Large intestine (tissue), 3 donors: ENCODE results near the gene RNF144B. TPM values are rescaled to one million over a fixed set of nuclear protein-coding genes. Genes with fewer than 3 reads are reported as not detected.
A peak's percentile ranks its signal among the peaks of the same experiment; 100 is the strongest.

Source experiments
- DNase-seq, 2 donors: peaks; one replicate each; pipeline versions ENCODE4 v3.0.0 to v3.0.0-alpha.2; 2013
- H3K27ac ChIP-seq: one replicate; pipeline ENCODE4 v1.5.1; 2013; ENCODE audit warnings: low read length
- H3K27me3 ChIP-seq: 2 replicates; pipeline ENCODE4 v1.6.1; 2013; ENCODE audit warnings: low read length; ENCODE audit not compliant: control insufficient read depth, insufficient read depth
- H3K36me3 ChIP-seq: 2 replicates; pipeline ENCODE4 v1.6.1; 2013; ENCODE audit warnings: low read length; ENCODE audit not compliant: control insufficient read depth, insufficient read depth
- H3K4me1 ChIP-seq: one replicate; pipeline ENCODE4 v1.6.1; 2013; ENCODE audit warnings: low read length; ENCODE audit not compliant: control insufficient read depth, insufficient read depth
- H3K4me3 ChIP-seq: one replicate; pipeline ENCODE4 v1.5.1; 2013; ENCODE audit warnings: low read length
- H3K9me3 ChIP-seq: one replicate; pipeline ENCODE4 v1.6.1; 2013; ENCODE audit warnings: mild to moderate bottlenecking, low read depth, low read length, moderate library complexity; ENCODE audit not compliant: control insufficient read depth
- WGBS: methylation state at CpG from one replicate; pipeline ENCODE4 v1.1.5; 2013; ENCODE audit warnings: low lambda C conversion rate; ENCODE audit not compliant: insufficient coverage; 5-methylcytosine and 5-hydroxymethylcytosine counted together
- polyA plus RNA-seq: library from polyadenylated mRNA; unstranded; fragments of 120-200 nt; gene quantifications from one replicate; pipeline ENCODE4 v1.2.1, GENCODE V29; 2013

RNF144B gene
- polyA plus RNA-seq, 1 donor, result 2.0 TPM

DNA sequence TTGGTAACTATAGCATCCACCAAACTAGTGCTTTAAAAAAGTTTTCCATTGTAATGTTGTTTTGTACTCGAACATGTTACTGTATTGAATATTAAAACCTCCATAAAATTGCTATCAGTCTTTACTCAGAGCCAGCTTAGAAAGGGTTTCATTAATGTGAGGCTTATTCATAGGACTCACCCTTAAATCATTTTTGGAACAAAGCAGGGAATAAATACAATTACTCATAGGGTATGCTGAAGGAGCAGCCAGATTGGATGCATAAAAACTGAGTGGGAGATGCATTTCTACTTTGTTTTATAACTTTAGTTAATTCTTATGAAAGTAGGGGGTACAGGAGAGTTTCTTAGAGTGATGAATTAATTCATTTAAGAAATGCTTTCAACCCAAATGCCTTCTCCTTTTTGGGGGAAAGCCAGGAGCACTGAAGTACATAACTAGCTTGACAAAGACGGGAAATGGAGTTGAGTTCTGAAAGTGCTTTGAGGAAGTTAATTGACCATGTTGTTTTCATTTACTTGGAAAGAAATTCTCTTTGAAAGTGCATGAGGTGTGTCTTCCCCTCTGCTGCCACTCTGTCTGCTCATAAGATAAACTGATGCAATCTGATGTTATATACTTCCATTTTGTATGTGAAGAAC, 90.3 kb downstream of the RNF144B start:
- Histone ChIP-seq H3K4me3 (no peak overlapping the region), H3K9me3 (no peaks in the 10 kb centered on the region), H3K27me3 (peaks cover 2% of the 10 kb centered on the region), H3K27ac (no peak overlapping the region), H3K4me1 (no peaks in the 10 kb centered on the region), H3K36me3 (no peaks in the 10 kb centered on the region)
- DNase-seq, result no peak
- 100% methylated on average over 1 of the region's 2 CpGs for WGBS

DNA sequence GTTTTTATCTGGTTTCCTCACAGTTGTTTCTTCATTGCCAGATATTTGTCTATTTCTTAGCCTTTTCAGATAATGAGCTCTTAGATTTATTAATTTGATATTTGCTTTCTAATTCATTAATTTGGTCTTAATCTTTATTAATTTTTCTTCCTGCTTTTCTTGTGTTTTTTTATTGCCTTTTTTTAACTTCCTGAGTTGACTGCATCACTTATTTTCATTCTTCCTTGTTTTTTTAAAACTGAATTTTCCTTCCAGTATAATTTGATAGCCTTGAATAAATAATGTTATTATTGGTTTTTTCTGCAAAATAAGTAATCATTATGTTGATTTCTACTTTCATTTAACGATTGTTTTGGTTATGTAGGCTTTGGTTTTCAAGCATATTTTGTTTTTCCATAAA, 91.5 kb downstream of the RNF144B start:
- 83% methylated on average over 1 of the region's 1 CpG for WGBS
- Histone ChIP-seq H3K9me3 (no peaks in the 10 kb centered on the region), H3K27me3 (peaks cover 2% of the 10 kb centered on the region), H3K27ac (no peak overlapping the region), H3K36me3 (no peaks in the 10 kb centered on the region), H3K4me3 (no peak overlapping the region), H3K4me1 (no peaks in the 10 kb centered on the region)
- no peak for DNase-seq

DNA sequence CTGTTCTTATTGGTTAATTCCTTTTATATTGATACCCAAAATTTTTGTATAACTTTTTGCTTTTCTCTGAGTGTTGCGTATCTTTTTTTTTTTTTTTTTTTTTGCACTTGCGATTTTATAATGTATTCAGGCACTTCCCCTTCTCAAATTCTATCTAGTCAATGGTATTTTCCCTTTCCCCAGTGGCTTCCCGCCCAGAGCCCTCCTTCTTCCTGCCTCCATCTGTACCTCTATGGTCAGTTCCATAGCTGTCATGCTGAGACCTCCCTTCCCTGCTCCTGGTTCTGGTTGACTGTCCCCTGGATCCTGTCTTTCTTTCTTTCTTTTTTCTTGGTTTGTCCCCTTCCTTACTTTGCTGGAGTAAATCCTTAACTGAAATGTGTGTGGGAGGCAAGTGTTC, 94.7 kb downstream of the RNF144B start:
- Histone ChIP-seq H3K4me3 (no peak overlapping the region), H3K27me3 (peaks cover 4% of the 10 kb centered on the region)
- 100% methylated on average over 1 of the region's 3 CpGs for WGBS

DNA sequence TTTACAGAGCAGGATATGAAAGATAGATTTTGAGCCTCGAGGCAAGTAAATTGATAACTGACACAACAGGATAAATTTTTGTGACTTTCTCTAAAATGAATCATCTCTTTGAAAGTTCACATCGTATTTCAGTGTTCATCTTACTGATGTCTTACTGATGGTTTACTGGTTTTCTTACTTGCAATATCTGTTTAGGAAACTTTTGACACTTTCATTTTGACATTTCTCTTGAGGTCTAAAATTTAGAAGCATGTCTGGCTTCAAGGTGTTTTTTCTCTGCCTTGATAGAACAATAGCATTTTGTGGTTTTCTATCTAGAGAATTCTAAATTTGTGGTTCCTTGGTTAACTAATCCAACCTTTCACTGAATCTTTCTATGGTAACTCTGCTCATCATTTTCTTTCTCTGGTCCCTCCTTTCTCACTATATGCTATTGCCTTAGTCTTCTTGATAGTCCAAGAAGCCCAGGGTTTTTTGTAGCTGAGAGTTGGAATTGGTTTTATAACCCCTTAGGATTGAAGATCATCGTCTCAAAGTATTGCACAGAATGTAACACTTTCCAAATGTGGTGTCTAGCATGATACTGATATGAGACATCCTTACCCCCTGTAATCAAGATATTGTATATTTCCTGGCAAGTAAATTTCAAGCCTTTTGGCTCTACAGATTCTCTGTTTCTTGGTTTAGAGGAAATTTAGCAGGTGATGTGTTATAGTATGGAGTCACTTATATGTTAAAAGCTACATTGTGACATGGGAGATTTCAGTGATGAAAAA, 98.7 kb downstream of the RNF144B start:
- H3K27ac ChIP-seq, result no peak overlapping the region
- DNase-seq, result no peak
- H3K9me3 ChIP-seq, result no peaks in the 10 kb centered on the region
- no peaks in the 10 kb centered on the region for H3K36me3 ChIP-seq
- WGBS, result 82% methylated on average over 2 of the region's 3 CpGs
- no peaks in the 10 kb centered on the region for H3K4me1 ChIP-seq
- H3K4me3 ChIP-seq, result no peak overlapping the region
- H3K27me3 ChIP-seq, result peaks cover 4% of the 10 kb centered on the region

More for the DNA sequence above, 94.7 kb downstream of the RNF144B start:
- Histone ChIP-seq H3K4me1 (no peaks in the 10 kb centered on the region), H3K36me3 (no peaks in the 10 kb centered on the region), H3K9me3 (no peaks in the 10 kb centered on the region), H3K27ac (no peak overlapping the region)
- DNase-seq, result no peak

DNA sequence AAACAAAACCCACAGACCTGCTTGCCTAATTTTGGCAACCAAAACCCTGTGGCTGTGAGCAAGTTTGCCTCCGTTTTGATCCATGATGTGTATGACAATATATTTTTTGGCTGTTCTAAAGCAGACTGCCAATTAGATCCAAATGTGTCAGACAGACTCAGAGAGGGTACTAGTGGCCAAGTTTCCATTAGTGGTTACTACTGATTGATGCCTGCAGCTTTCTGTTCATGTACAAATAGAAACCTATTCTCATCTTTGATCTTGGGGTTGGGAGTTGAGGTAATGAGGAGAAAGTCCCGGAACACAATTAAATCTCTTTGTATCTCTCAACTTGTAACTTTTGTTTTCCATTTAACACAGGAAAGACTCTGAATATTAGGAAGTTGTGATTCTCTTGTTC, 100.9 kb downstream of the RNF144B start:
- Histone ChIP-seq H3K4me1 (no peaks in the 10 kb centered on the region), H3K9me3 (no peaks in the 10 kb centered on the region), H3K27me3 (peaks cover 4% of the 10 kb centered on the region), H3K4me3 (no peak overlapping the region), H3K36me3 (no peaks in the 10 kb centered on the region), H3K27ac (no peak overlapping the region)
- WGBS, result 83% methylated on average over 1 of the region's 2 CpGs
- no peak for DNase-seq

DNA sequence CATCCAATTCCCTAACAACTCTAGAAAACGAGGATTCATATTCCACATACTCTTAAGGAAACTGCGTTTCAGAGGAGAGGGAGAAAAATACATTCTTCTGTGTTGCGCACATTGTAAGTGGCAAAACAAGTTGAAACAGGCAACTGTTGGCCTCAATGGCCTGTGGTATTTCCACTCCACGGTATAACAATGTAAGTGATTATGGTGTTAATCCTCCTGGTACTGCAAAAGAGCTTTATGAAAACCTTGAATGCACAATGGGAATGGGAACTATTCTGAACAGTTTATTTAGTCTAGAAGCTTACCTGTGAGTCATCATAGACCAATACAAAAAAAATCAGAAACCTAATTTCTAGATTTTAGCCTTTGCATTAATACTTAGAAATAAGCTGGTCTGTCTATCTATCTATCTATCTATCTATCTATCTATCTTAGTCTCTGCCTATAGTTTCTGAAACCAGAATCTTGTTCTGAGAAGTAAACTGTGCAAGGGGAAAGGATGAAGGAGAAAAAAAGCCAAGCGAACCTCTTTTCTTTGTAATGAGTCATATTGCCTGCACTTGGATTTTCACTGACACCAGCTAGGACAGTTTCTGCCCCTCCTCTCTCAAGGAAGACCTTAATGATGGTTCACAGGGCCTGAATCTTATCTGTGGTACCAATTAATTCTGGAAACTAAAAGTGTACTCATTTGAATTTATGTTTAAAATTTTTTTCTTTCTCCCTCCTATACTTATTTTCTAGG, 101.5 kb downstream of the RNF144B start:
- Histone ChIP-seq H3K36me3 (no peaks in the 10 kb centered on the region), H3K27ac (no peak overlapping the region), H3K4me3 (no peak overlapping the region), H3K9me3 (no peaks in the 10 kb centered on the region), H3K4me1 (no peaks in the 10 kb centered on the region), H3K27me3 (peaks cover 4% of the 10 kb centered on the region)
- no peak for DNase-seq
- WGBS, result no CpG with 5 or more reads among the region's 5 CpGs

DNA sequence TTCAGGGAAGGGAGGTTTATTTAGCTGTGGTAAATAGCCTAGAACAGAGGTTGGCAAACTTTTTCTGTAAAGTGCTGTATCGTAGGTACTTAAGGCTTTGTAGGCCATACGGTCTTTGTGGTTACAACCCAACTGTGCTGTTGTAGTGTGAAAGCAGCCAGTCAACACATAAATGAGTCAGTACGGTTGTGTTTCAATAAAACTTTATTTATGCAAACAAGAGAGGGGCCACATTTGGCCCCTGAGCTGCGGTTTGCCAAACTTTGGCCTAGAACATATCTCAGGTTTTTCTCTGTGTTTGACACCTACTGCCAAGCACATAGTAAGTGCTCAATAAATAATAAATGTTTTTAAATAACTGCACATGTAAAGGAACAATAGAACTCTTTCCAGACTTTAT, 102.2 kb downstream of the RNF144B start:
- H3K4me3 ChIP-seq, result no peak overlapping the region
- H3K36me3 ChIP-seq, result no peaks in the 10 kb centered on the region
- peaks cover 4% of the 10 kb centered on the region for H3K27me3 ChIP-seq
- WGBS, result no CpG with 5 or more reads among the region's 4 CpGs
- DNase-seq, result no peak
- H3K9me3 ChIP-seq, result no peaks in the 10 kb centered on the region
- no peaks in the 10 kb centered on the region for H3K4me1 ChIP-seq
- no peak overlapping the region for H3K27ac ChIP-seq

DNA sequence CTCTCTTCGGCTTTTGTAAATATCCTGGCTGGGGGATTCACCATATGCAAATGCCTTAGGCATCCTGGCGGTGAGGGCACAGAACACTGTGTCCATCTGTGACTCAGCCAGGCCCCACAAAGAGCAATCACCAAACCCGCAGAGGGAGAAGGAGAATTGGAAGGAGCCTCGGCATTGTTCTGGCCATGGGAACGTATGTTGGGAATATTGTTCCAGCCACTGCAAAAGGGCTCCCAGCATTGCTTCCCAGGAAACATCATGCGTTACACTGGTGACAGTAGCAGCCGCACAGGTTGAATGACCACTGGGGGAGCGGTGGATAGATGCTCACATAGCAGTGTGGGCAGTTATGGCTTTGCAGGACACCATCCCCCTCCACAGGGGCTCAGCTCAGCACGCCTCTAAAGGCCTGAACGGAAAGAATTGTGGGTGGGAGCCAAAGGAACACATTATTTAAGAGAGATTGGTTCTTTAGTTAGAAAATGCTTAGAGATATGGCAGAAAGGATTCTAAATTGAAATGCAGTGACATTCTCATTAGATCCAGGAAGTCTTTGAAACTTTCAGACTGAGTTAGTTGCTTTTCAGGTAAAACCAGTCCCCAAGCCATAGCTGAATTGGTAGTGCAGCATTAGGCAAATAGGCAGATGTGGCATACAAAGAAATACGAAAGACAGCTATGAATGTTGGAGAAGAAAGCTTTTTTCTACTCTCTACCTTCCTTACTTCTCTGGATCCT, 104.3 kb downstream of the RNF144B start:
- no peaks in the 10 kb centered on the region for H3K4me1 ChIP-seq
- H3K27ac ChIP-seq, result no peak overlapping the region
- H3K4me3 ChIP-seq, result no peak overlapping the region
- no peaks in the 10 kb centered on the region for H3K9me3 ChIP-seq
- no peaks in the 10 kb centered on the region for H3K36me3 ChIP-seq
- DNase-seq, result no peak
- 100% methylated on average over 3 of the region's 11 CpGs for WGBS
- H3K27me3 ChIP-seq, result no peaks in the 10 kb centered on the region

DNA sequence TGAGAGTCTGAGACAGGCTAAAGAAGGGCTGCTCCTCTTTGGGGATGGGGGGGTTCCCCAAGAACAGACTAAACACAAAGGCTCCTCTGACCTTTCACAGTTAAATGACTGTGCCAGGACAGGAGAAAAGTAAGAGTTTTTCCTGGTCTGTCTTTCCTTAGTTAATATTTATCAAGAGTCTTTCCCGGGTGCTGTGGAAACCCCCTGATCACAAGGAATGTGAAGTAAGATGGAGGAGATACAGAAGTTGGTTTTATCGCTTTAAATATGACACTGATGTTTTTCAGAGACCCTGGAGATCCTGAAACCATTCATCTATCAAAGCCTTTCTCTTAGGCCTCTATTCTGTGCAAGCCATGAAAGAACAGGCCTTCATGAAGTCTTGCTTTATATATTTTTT, 105.8 kb downstream of the RNF144B start:
- no peaks in the 10 kb centered on the region for H3K27me3 ChIP-seq
- DNase-seq, result no peak
- H3K27ac ChIP-seq, result no peak overlapping the region
- no peaks in the 10 kb centered on the region for H3K4me1 ChIP-seq
- WGBS, result 14% methylated on average over 1 of the region's 2 CpGs
- H3K9me3 ChIP-seq, result no peaks in the 10 kb centered on the region
- no peak overlapping the region for H3K4me3 ChIP-seq
- H3K36me3 ChIP-seq, result no peaks in the 10 kb centered on the region

DNA sequence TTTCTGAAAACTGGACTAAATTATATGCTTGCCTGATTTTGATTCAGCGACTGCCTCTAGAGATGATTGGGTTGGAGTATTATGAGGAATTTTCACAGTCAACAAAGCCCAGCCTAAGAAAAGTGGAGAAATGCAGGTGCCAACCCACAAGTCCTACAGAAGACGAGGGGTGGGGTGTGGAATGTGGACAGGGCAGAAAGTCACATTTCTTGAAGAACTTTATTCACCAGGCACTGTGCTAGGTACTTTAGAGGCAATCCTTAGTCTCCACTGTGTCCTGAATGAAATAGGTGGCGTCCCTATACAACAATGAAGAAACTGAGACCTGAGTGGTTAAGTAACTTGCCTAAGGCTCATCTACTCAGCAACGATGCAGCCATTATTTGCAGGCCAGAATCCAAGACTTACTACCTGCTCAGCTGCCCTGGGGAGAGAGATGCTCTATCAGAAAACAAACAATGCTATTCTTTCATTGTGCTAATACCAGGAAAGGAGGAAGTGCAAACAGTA, 106.3 kb downstream of the RNF144B start:
- DNase-seq, result peak in 1 of 2 donors; percentile 30
- H3K4me3 ChIP-seq, result no peak overlapping the region
- no peaks in the 10 kb centered on the region for H3K9me3 ChIP-seq
- H3K4me1 ChIP-seq, result no peaks in the 10 kb centered on the region
- H3K27me3 ChIP-seq, result no peaks in the 10 kb centered on the region
- H3K36me3 ChIP-seq, result no peaks in the 10 kb centered on the region
- no CpG with 5 or more reads among the region's 4 CpGs for WGBS
- no peak overlapping the region for H3K27ac ChIP-seq
